NCI-H510A (cell line): ENCODE results near the gene METTL25B.
"Not testable (repeated sequence)": the region's sequence is repeated elsewhere in the genome, so short reads cannot be mapped to it uniquely, and the experiment has no call there.

ENCODE experiments used
- DNase-seq: peaks from one replicate; lab custom pipeline; 2025; lab: John Stamatoyannopoulos, UW

The METTL25B gene

DNA sequence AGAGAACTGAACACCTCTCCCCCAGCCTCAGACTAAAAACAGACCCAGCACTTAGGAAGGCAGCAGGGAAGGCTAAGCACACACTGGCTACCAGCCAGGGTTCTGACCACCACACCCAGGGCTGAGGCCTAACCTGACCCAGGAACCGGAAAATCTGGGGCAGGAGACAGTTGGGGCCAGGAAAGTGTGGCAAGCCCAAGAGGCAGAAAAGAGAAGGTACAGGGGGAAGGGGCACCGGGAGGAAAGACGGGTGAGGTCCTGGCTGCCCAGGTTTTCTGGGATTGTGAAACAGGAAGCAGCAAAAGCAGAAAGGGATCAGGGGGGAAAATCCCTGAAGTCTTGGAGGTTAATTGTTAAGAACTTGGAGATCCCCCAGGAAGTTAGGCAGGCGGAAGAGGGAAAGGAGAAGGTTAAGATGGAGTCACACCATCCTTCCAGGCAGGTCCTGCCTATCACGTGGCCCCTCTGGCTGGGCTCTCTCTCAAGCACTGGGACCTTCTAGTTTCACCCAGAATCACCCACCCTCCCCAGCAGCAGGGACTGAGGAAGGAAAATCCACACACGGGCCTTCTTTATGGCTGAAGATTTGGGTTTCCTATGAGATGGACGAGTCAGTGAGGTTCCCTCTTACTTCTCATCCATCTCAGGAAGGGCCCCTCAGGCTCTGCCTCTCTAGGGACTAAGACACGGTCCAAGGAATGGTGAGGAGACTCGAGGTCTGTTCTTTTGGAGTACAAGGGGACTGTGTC is 20.6 kb downstream of the METTL25B start:
- DNase-seq: no peak

DNA sequence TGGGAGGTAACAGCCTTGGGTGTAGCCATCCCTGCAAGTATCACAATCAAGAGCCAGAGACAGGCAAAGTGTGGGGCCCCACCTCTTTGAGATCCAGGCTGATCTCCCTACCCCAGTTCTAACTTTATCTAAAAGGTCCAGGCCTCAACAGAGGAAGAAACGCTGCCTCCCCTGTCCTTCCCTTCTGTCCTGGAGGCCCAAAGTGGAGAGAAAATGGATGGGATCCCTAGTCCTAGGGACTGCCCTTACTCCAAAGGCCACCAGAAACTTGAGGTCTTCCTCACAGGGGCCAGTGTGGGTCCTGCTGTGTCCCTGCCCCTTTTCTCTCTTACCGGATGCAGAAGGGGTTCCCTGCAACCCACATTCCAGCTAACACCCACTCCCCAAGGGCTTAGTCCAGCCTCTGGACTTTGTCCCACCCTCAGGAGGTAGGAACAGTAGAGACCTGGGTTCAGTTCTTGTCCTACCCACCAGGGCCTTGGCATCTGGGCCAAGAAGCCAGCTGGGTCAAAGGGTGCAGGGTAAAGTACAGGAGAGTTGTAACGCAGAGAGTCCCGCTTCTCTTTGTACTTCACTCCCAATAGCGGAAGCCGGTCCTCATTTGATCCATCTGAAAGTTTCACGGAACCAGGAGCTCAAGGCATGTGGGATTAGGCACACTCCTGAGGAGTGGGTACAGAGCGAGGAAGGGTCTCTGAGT is 21.3 kb downstream of the METTL25B start:
- DNase-seq: no peak

DNA sequence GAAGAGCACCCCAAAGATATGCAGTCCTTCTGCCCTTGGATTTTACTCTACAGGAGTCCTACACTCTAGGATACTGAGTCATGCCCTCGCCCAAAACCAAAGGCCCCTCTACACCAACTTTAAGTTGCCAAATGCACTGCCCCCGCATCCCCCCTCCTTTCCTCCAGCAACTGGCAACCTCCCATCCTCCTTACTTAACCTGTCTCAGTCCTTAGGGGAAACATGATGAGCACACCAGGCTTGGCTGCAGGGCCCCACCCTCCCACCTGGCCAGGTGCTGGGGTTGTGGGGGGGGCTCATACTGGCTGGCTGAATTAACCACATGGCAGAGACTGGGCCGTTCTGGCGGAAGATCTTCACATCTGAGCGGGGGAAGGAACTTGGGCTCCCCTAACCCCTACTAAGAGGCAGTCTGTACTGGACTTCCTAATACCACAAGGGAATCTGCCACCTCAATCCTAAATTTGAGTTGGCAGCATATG is 22.0 kb downstream of the METTL25B start:
- DNase-seq: peak; percentile 49

DNA sequence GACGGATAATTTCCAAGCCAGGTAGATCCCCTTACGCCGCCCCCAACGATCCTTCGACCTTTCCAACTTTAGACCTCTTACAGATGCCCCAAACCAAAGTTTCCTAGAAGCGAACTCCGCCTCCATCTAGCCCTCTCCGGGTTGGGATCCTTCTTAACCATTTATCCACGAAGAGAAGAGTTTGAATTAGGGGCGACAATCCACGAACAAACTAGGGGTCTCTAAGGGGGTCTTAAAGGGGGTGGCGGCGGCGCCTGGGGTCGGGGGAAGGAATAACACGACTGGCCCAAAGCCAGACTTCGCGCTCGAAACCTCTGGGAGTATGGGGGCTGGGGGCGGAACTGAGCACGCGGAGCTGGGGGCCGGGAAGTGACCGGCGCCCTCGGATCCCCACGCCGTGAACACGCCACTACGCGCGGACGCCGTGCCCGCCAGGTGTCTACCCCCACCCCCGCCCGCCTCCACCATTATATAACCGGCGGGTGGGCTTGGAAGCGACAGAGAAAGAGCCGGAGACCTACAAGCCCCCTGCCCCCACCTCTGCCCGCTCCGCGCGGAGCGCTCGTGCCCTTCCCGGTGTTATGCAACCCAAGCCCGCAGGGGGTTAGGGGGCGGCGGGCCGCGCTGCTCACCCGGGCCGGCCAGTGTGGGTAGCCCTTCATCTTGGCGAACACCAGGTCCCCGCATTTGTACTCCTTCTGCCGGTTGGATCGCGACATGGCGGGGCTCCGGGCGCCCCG is 22.6 kb downstream of the METTL25B start:
- DNase-seq: no peak

DNA sequence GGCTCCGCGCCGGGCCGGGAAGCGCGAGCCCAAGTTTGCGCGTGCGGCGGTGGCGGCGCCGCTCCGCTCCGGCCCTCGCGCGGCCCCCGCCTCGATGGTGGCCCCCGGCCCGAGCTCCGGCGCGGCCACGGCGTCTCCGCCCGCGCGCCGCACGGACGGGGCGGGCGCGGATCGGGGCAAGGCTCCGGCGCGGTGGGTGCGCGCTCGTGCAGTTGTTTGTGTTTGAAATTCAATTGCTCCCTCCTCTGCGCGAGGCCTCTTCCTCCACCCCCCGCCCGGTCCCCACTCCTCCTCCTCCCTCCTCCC is 23.1 kb downstream of the METTL25B start, which contains the start of gene HDGF:
Gene HDGF, minus strand, starts transcription at position 225 of the 306 bp plus-strand sequence. CDS start 246 bp downstream, outside the sequence.
- no peak for DNase-seq

DNA sequence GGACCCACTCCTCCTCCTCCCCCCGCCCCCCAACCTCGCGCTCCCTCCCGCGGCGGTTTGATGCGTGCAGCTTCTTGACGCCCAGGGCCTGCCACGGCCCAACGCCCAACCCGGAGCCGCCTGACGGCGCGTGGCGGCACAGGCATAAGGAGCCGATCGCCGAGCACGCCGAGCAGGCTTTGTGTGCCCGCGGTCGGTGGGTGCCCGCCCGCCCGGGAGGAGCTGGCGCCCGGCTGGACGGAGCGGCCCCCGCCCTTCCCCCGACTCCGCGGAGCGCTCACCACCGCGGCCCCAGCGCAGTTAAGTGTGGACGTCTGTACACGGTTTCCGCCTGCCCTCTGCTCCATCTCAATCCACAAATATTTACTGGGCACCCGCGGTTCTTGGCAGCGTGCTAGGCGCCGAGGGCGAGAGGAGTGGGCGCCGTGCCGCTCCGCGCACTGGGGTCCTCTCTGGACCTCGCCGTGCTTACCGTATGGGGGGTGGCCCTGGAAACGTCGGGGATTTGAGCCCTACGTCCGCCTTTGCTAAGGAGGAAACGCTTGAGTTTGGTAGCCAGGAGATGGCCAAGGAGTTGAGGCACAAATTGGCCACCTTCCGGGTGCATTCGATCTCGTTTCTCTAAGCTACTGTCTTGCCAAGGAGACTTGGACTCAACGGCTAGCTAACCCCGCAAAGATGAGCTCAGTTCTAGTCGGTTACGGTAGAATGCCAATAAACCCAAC is 23.6 kb downstream of the METTL25B start:
- DNase-seq: peak; percentile 96

DNA sequence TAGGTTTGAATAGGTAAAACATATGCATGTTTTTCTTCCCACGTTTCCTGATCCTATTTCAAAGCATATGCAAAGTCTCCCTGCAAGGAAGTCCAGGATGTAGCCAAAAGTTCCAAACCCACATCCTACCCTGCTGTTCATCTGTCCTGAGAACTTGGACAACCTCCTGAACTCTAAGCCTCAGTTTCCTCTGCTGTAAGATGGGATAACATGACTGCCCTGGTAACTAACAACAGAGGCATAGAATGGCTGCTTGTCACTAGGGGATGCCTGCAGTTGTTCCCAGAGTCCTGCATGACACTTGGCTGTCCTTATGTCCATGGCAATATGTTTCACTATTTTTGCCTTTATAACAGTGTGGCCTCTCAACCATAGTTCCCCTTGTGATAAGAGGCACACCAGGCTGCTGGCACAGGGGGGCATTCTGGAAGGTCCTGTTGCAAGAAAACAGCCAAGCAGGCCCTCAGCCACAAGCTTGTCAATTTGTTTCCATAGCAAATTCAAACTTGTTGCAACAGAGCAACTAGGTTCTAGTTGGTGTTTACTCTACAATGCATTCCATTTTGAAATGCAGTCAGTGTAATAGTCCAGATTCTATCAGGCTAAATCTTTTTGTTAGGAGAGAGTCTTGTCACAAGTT is 24.7 kb downstream of the METTL25B start:
- DNase-seq: no peak

DNA sequence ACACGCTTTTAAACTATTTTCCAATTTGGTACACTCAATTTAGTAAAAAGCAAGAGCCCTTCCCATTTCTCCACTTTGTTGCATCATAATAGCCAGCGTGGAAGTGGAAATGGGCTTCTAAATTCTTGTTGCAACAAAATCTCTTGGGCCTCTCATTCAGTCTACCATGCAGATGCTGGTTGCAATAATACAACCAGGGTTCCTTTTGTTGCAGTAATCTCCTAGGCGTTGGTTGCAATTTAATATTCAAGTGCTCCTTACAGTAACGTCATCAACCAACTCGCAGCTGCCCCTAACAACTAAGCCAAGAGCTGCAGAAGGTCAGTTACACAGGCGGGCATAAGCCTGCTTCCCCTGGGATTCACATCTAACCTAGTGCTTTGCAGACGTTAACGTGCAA is 25.9 kb downstream of the METTL25B start:
- no peak for DNase-seq

DNA sequence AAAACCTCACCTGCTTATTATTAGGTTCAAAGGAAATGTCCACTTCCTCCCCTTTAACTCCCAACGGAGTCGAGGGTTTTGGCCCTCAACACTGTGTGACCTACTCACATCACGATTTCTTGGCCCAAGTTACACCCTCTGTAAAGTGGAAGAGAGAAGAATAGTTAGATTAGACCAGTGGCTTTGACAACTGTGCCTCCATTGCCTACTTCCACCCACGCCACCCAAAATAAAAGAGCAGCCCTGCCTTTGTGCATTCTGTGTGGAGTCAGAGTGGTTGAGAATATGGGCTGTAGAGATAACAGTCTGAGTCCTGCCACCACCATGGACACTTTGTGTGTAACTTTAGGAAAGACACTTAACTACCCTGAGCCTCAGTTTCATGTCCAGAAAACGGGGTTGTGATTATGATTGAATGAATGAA is 27.3 kb downstream of the METTL25B start:
- DNase-seq: no peak

DNA sequence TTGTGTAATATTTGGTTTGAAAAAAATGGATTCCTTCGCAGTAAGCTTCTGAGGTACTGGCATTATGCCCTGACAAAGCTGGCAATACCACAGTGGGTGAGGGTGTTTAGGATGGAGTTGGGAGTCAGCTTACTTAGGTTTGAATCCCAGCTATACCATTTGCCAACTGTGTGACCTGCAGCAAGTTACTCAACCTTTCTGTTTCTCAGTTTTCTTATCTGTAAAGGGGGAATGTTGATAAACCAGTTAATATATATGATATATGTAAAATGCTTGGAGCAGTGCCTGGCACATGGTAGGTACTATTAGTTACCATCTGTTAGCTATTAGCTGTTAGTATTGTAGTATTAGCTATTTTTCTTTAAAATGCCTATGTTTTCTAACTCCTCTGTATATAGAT is 28.1 kb downstream of the METTL25B start:
- no peak for DNase-seq

DNA sequence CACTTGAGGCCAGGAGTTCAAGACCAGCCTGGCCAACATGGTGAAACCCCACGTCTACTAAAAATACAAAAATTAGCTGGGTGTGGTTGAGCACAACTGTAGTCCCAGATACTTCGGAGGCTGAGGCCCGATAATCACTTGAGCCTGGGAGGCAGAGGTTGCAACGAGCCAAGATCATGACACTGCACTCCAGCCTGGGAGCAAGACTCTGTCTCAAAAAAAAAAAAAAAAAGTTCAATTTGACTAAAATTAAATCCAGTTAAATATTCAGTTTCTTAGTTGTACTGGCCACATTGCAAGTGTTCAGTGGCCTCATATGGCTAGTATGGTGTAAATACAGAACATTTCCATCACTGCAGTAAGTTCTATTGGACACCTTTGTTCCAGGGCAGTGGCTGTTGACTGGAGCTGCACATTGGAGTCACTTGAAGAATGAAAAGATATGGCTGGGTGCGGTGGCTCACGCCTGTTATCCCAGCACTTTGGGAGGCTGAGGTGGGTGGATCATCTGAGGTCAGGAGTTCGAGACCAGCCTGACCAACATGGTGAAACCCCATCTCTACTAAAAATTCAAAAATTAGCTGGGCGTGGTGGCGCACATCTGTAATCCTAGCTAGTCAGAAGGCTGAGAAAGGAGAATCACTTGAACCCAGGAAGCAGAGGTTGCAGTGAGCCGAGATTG is 29.4 kb downstream of the METTL25B start:
- DNase-seq: not testable (repeated sequence)

DNA sequence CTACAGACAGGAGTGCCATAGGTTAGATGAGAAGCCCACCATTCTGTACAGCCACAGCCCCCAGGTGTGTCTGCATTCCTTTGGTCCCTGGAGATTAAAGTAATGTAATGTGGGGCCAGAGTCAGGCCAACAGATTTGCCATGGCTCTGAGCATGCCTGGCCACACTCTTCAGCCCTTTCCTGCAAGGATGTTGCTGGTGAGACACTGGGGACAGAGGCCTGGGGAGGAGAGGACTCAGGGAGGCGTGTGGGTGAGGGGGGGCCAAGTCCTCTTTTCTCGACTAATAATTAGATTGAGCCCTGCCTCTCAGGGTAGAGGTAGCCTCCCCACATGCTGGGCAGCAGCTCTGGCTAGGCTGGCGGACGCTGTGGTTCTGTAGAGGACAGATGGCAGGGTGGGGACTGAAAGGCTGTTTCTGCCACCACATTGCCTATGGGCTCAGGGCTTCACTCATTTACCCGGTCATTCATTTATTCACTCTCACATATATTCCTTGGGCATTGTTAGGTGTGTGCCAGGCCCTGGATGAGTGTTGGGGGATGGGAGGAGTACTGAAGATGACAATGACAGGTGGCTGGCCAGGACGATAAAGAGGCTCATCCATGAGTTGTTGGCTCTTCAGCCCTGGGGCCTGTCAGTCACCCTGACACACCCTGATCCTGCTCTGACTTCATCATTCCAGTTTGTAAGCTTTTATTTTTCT is 32.0 kb downstream of the METTL25B start:
- peak; percentile 60 for DNase-seq

DNA sequence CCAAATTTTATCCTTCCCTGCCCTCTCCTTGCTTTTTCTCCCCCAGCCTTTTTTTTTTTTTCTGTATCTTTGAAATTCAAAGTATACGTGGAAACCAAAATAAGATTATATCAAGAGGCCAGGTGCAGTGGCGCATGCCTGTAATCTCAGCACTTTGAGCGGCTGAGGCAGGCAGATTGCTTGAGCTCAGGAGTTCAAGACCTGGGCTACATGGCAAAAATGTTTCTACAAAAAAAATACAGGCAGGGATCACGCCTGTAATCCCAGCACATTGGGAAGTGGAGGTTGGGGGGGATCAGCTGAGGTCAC is 32.5 kb downstream of the METTL25B start:
- DNase-seq: no peak

DNA sequence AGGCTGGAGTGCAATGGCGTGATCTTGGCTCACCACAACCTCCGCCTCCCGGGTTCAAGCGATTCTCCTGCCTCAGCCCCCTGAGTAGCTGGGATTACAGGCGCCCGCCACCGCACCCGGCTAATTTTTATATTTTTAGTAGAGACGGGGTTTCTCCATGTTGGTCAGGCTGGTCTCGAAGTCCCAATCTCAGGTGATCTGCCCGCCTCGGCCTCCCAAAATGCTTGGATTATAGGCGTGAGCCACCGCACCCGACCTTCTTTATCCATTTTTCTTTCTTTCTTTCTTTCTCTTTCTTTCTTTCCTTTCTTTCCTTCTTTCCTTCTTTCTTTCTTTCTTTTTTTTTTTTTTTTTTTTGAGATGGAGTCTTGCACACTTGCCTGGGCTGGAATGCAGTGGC is 36.9 kb downstream of the METTL25B start:
- not testable (repeated sequence) for DNase-seq

DNA sequence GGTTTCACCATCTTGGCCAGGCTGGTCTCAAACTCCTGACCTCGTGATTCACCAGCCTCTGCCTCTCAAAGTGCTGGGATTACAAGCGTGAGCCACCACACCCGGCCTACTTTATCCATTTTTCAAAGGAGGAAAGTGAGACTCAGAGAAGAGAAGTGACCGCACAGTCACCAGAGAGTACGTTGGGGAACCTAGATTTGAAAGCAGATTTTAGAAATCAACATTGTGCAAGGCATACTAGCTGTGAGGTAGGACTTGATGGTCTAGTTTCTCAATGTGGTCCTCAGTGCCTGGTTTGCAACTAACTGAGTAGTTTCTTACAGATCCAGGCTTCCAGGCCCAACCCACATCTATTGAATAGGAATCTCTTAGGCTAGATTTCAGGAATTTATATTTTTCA is 37.4 kb downstream of the METTL25B start:
- DNase-seq: no peak

DNA sequence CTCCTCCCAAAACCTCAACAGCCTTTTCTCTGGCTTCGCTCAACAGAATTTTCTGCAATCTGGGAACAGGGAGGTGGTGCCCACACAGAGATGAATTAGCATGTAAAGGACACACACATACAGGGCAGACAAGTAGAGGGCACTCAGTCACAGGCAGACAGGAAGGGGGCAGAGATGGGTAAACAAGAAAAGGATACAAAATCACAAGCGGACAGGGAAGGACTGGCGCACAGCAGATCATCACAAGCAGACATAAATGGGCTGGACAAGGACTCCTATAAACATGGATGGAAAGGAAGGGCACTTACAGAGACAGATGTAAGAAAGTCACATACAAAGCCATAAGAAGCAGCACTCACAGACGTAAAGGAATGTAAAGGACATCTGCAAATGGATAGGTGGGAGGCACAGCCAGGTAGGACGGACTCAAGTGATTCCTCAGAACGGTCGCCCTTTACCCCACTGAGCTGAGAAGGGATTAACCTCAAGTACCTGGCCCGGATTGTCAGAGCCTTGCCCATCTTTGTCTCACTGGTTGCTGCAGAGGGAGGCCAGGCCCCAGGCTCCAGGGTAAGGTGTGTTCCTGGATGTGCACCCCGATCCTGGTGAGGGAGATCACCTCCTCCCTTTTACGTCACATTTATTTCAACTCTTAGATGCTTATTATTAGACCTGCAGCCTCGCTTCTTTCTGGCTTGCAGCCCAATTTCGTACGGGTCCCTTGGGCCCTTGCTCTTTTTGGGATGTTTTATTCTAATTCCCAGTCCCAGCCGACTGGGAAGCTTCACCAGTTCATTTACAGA is 38.2 kb downstream of the METTL25B start:
- DNase-seq: no peak

DNA sequence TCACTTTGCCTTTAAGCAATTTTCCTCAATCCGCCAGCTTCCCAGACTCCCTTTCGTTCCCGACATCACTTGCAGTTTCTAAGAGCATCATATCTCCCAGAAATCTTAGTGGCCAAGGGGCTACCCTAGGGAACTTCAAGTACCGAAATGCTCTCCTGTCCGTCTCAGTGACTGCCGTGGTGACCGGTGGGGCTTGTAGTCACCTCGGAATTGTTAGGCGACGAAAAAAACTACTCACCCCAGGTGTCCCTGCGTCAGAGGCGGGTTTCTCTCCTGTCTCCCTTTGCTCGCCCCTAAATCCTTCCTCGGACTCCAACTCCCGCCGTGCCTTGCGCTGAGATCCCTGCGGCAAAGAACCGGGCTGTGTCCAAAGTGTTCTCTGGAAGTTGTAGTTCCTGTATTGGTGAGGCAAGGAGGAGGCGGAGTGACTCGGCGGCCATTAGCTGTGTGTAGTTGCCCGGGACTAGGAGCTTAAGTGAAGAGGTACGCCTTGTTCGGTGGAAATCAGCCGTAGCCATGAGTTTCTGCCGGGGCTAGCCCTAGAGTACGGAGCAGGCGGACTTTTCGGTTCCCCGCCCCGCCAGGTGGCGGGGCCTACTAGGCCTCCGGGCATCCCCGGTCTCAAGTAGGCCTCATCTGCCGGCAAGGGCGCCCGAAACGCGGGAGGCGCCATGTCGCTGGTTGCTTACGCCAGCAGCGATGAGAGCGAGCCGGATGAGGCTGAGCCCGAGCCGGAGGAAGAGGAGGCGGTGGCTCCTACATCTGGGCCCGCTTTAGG is 39.0 kb downstream of the METTL25B start, which contains the start of gene PRCC:
Gene PRCC, plus strand, starts transcription at position 435 of the 778 bp plus-strand sequence. Its CDS starts 237 bp downstream, at position 672.
- DNase-seq: peak; percentile 98

DNA sequence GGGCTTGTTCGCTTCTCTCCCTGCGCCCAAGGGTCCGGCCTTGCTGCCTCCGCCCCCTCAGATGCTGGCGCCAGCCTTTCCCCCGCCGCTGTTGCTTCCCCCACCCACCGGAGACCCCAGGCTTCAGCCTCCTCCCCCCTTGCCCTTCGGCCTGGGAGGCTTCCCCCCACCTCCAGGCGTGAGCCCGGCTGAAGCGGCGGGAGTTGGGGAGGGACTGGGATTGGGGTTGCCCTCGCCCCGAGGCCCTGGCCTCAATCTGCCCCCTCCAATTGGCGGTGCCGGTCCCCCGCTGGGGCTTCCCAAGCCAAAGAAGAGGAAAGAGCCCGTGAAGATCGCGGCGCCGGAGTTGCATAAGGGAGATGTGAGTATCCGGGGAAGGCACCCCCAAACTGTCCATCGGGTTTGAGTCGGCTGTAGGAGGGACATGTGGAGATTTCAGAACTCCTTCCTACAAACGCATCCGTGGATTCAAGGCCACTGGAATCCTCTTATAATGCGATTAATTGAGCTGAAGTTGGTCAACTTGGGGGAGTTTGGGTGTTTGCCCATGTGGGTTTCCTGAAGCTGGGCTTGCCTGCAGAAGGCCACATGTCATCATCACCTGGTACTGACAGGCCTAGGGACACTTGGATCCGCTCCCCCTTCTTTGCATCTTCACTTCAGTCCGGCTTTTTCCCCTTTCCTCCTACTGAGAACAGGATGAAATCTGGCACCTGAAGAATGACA is 39.8 kb downstream of the METTL25B start:
- DNase-seq: no peak
